ENCODE data around the gene CYP24A1.

DNA sequence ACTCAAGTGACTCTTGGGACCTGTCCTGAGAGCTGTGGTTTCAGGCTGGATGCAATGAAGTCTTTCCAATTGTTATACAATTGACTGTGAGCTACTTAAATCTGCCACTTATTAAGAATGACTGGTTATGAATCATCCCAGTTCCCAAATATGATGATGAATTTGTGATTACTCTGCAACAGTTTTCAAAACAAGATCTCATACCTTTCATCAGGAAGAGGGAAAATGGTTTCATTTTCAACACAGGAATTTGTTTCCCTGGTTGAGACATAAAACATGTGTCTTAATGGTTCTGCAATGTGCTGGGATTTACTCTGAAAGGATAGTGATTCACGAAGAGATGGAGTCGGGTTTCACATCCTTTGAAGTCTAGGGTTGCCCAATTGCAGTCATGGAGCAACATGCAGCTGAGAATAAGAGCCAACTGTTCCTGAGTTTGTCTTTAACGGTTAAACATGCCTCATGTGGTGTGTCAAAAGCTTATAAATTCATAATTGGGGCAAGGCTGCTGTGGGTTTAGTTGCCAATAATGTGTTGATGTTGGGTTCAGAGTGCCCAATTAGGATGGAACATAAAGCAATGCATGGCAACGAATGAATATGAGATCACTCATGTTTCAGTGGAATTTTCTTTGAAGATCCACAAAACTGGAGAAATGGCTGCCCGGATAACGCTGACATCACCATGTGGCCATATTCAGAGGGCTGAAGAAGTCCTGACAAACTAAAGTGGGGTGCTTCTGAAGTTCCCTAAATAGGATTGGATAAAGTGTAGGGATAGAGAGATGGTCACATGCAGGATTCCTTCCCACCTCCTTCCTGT, 41.0 kb downstream of the CYP24A1 start:
- TF ChIP-seq, protein P1, sequence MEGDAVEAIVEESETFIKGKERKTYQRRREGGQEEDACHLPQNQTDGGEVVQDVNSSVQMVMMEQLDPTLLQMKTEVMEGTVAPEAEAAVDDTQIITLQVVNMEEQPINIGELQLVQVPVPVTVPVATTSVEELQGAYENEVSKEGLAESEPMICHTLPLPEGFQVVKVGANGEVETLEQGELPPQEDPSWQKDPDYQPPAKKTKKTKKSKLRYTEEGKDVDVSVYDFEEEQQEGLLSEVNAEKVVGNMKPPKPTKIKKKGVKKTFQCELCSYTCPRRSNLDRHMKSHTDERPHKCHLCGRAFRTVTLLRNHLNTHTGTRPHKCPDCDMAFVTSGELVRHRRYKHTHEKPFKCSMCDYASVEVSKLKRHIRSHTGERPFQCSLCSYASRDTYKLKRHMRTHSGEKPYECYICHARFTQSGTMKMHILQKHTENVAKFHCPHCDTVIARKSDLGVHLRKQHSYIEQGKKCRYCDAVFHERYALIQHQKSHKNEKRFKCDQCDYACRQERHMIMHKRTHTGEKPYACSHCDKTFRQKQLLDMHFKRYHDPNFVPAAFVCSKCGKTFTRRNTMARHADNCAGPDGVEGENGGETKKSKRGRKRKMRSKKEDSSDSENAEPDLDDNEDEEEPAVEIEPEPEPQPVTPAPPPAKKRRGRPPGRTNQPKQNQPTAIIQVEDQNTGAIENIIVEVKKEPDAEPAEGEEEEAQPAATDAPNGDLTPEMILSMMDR (IDR thresholded peaks at IDR 0.05) = no peak
- no peak for TF ChIP-seq POLR2A (IDR thresholded peaks at IDR 0.05)
- no peak for TF ChIP-seq EP300 (IDR thresholded peaks at IDR 0.05)
- peak; percentile 54 for TF ChIP-seq POLR2AphosphoS5 (IDR thresholded peaks at IDR 0.05)

Data from gastroesophageal sphincter (tissue), 3 donors.